ENCODE data around the gene LRCH1.
"Not testable (repeated sequence)": the region's sequence is repeated elsewhere in the genome, so short reads cannot be mapped to it uniquely, and the experiment has no call there.

LRCH1 gene

DNA sequence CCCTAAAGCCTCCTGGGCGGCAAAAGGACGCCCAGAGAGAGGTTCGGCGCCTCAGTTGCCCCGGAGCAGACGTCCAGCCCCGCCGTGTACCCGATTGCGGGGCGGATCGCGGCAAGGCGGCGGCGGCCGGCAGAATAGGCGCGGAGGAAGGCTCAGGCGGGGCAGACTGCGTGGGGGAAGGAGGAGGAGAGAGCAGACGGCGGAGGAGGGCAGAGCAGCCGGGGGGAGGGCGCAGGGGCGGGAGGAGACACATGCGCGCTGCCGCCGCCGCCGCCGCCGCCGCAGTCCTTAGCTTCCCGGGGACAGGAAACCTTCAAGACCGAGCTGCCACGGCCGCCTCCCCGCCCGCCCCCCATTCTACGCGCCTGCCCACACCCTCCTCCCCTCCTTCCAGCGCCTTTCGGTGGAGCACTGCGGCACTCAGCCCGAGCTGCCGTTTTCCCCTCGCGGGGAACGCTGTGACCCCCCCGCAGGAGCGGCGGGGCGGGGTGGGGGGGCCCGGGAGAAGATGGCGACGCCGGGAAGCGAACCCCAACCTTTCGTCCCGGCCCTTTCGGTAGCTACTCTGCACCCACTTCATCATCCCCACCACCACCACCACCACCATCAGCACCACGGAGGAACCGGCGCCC lies at the start of gene LRCH1:
Gene LRCH1 (plus strand): TSS at position 282 of the 632 bp plus-strand sequence. CDS start 227 bp downstream, at position 509.
- peak; percentile 88 to 89 for DNase-seq

DNA sequence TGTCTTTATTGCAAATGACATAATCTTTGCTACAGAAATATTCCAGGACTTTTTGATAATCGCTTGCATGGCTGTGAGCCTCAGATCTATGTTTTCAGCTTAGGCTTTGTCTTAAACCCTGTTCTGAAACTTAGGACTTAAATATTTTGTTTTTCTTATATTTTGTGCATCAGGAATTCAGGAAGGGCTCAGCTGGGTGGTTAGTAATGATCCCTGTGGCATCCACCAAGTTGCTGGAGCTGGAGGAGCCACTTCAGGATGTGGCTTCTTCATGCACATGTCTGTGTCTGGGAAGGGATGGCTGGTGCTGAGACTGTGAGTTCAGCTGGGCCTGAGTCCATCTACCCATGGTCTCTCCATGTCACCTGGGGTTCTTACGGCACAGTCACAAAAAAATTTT lies 48.9 kb upstream of the LRCH1 start:
- DNase-seq: no peak

DNA sequence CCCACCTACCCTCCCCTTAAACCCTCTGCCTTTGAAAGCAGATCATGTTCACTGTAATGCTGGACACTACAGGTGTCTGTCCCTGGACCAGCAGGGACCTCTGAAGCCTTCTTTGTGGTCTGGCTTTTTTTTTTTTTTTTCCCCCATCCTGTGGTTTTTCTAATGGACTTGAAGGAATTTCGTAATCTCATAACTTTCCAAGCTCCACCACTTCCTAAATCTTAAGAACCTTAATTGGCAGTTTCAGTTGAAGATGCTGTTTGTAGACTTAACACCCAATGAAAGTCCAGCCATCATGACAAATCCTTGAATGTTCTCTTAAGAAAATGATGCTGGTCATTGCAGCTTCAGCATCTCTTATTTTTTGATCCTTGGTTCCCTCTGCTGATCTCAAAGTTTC lies 45.0 kb upstream of the LRCH1 start:
- DNase-seq: no peak

- DNase-seq: no peak
These were observed 43.0 kb upstream of the LRCH1 start for GRCh38 chr13:46509981-46510380.

DNA sequence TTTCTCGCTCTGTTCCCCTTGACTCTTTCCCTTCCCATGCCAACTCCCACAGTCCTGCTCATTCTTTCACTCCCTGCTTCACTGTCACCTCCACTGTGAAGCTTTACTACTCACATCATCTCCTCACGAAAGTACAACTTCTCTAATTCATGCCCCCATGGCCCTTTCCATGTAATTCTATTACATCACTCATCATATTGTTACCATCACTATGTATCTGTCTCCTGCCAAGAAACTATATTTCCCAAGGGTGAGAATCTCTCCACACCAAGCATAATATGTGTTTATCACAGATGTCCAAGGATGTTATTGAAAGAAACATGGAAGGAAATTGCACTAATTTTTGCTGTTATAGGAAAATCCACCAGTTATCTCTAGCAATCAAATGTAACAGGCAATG lies 37.2 kb upstream of the LRCH1 start:
- no peak for DNase-seq

GRCh38 chr13:46516599-46517338 lies 36.2 kb upstream of the LRCH1 start:
- DNase-seq: no peak

- not testable (repeated sequence) for DNase-seq
These were observed 35.2 kb upstream of the LRCH1 start for GRCh38 chr13:46517748-46518147.

- no peak for DNase-seq
These were observed 33.8 kb upstream of the LRCH1 start for GRCh38 chr13:46519182-46519581.

DNA sequence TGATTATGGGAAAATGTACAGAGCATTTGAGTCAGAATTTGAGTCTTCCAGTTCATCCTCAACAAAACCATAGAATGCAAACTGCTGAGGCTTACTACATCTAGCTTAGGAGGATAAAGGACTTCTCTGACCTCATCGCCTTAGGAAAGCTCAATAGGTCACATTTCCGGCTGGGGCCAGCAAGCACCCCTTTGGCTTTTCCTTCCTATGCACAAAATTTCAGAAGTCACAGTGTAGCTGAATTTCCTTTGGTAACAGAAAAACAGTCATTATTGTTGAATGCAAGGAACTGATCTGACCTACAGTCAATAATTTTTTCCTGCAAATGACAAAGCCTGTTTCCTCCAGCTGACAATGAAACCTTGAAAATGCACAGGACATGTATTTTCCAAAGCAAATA lies 32.8 kb upstream of the LRCH1 start:
- no peak for DNase-seq

GRCh38 chr13:46521486-46521885 lies 31.5 kb upstream of the LRCH1 start:
- DNase-seq: no peak

DNA sequence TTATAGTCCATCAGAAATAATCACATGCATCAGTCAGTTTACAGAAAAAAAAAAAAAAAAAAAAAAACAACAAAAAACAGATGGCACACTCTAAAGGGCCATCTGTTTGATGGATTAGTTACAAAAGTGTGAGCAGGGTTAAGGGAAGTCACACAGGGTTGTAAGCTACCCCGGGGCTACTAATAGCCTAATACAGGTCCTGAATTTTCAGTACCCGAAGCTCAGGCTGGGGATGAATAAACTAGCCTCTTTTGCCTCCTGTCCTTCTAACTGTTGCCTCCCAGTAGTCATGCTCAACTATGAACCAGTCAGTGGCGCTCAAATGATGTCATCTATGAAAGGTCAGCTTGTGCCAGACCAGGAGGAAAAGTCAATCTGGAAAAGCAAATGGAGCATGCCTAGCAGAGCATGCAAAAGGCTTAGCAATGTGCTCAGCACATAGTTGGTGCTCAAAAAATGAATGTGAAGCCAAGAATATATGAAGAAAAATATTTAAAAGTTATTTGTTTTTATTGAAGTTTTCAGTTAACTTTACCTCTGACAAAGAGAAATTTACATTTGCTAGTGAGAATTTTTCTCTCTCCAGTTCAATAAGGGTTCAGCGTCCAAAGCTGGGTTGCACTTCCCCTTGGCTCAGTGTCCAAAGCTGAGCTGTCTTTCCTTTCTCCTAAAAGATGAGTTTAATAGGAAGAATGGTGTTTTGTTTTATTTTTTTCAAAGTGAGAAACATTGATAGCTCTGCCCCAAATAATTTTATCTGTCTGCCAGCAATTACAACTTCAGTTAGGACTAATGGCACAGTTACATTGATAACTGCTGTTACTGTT lies 30.8 kb upstream of the LRCH1 start:
- DNase-seq: no peak

DNA sequence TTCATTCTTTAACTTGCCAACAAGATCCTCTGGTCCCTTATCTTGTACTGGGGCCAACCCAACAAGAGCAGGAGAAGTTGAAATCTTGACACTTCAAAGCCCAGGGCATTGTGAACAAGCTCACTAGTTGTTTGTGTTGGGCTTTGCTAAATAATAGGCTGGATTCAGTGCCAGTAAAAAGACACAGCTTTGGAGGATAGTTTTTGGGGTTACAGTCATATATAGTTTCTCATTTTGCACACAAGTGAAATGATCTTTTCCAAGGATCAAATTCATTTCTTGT lies 30.3 kb upstream of the LRCH1 start:
- no peak for DNase-seq

GRCh38 chr13:46523972-46524752 lies 28.8 kb upstream of the LRCH1 start:
- no peak for DNase-seq

DNA sequence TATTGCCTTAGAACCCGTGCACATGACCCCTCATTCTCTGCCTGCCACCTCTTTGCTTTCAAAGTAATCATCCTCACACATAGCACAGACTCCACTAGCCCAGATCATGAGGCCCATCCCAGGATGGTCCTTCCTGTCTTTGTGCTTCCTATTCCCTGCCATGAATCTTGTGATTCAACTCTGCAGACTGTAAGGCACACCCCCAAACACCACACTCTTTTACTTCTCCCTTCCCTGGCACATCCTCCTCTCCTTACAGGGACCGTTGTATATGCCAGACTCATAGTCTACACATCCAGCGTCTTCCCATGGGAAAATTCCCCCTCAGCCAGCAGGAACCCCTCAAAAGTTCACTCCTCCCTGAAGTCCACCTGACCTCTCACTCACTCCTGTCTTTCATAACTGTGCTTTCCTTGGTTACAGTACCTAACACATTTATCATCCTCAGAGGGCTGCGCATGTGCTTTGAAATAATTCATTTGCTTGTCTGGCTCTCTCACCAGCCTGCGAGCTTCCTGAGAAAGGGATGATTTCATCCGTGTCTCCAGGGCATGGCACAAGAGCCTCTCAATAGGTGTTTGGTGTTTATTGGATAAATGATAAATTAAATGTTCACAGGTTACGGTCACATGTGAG lies 26.8 kb upstream of the LRCH1 start:
- no peak for DNase-seq

GRCh38 chr13:46526740-46527139 lies 26.2 kb upstream of the LRCH1 start:
- DNase-seq: no peak

DNA sequence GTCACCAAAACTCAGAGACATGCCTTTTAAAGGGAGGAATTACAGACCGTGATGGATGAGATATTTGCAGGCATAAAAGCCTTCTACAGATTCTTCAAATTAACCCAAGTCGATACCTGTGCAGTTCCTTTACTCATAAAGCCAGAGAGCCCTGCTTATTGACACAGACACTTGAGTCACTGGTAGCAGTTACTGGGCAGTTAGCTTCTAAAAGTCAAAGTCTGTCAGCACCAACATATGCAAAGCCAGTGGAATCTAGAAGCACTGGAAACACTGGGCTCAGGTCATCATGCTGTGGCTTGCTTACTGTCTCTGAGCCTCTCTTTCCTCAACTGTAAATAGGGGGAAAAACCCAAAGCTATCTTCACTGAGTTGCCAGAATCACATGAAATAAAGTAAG lies 25.7 kb upstream of the LRCH1 start:
- no peak for DNase-seq

DNA sequence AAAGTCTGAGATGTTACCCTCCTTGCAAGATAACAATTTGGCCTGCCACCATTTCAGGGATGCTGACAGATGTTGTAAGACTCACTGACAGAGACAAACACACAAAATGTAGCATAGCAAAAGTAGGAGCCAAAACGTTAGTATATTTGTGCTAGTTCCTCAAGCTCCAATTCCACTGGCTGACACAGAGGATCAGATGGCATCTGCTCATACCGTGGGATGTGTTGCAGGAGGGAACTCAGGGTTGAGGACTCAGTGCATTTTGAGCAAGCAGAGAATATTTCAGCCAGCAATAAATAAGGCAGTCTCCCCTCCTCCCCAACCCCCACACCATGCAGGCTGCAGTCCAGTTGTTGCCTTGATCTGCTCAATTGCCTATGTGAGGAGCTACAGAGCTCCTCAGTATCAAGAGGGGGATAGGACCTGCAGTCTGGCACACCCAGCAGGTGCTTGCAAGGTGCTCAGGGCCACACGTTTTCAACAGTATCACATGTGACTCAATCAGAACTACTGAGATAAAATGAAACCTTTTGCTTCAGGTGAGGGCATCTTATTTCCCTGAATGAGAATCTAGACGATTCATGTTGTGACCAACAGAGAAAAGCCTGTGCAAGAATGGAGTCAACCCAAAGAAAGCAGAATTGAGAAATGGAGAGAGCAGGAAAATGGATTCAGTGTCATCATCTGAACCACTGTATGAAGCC lies 23.6 kb upstream of the LRCH1 start:
- DNase-seq: no peak

DNA sequence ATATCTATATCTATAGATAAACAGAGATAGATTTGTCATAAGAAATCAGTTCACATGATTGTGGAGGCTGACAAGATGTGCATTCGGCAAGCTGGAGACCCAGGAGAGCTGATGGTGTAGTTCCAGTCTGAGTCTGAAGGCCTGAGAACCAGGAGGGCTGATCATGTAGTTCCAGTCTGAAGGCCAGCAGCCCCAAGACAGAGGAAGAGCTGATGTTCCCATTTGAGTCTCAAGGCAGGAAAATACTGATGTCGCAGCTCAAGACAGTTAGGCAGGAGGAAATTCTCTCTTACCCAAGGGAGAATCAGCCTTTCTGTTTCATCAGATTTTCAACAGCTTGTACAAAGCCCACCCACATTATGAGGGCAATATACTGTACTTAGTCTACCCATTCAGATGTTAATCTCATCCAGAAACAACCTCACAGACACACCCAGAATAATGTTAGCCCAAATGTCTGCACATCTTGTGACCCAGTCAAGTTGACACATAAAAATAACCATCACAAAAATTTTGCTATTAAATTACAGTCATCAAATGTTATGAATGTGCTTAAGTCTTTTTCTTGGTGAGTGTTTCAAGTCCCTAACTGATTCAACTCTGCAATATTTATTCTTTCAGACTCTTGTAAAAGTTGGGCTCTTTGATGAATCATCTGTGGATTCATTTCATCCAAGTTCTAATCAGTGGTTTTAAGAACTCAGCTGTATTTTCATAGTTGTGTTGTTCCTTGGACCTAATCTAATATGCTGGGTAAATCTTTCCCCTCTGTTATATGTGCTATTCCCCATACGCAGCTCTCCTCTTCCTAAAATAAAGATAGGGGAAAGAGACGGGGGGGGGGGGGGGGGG lies 22.7 kb upstream of the LRCH1 start:
- no peak for DNase-seq

GRCh38 chr13:46531953-46532352 lies 21.0 kb upstream of the LRCH1 start:
- DNase-seq: no peak

- no peak for DNase-seq
These were observed 18.0 kb upstream of the LRCH1 start for GRCh38 chr13:46535002-46535401.

- DNase-seq: no peak
These were observed 17.1 kb upstream of the LRCH1 start for GRCh38 chr13:46535825-46536224.
